H1 (cell line): ENCODE results near the gene RPS3. TPM values are rescaled to one million over a fixed set of nuclear protein-coding genes. Genes with fewer than 3 reads are reported as not detected.

Source experiments
- BACH1 ChIP-seq: IDR thresholded peaks from 2 replicates; pipeline ENCODE4 v1.6.1; 2012; ENCODE audit warnings: low read length, improper control_type of control experiment
- BRCA1 ChIP-seq: IDR thresholded peaks from 2 replicates; pipeline ENCODE4 v1.6.1; 2012; ENCODE audit warnings: low read depth, low read length, improper control_type of control experiment
- KDM5A ChIP-seq: fragments of 200-600 bp; IDR thresholded peaks from 2 replicates; pipeline ENCODE4 v1.7.1; 2012; ENCODE audit warnings: mild to moderate bottlenecking, low read length, inconsistent platforms, mixed read lengths
- RFX5 ChIP-seq: IDR thresholded peaks from 2 replicates; pipeline ENCODE4 v1.6.1; 2011; ENCODE audit warnings: low read depth, low read length, improper control_type of control experiment, borderline replicate concordance
- RNF2 ChIP-seq: fragments of 200-900, 300-1000 bp; sonication (generic); IDR thresholded peaks from 2 replicates; pipeline ENCODE4 v1.7.1; 2016; ENCODE audit warnings: borderline replicate concordance, low read depth, mild to moderate bottlenecking, antibody characterized with exemption, low read length; ENCODE audit not compliant: poor library complexity, severe bottlenecking; ENCODE audit errors: missing control alignments
- SAP30 ChIP-seq: fragments of 300-600 bp; sonication (generic); IDR thresholded peaks from 2 replicates; pipeline ENCODE4 v1.7.1; 2012; ENCODE audit warnings: low read length, moderate library complexity, mild to moderate bottlenecking, inconsistent platforms; ENCODE audit not compliant: insufficient read depth, insufficient replicate concordance
- SIN3A ChIP-seq, 2 experiments: IDR thresholded peaks in 1 of 2; conservative IDR thresholded peaks in 1 of 2; 2 replicates each; pipeline ENCODE4 v1.6.1; 2011 to 2012; ENCODE audit warnings: low read length in 2 of 2, improper control_type of control experiment in 1 of 2, low read depth in 1 of 2, mild to moderate bottlenecking in 1 of 2
- polyA plus RNA-seq, 7 experiments: library from polyadenylated mRNA; depleted of rRNA in 3 of 7; stranded (reverse) in 5 of 7; unstranded in 2 of 7; fragments of >200 nt in 5 of 7; fragments of 200-250 nt in 2 of 7; gene quantifications; 1 replicate in 5 of 7; 2 replicates in 1 of 7; 4 replicates in 1 of 7; pipeline versions ENCODE4 v1.2.1 to v1.2.3, GENCODE V29; 2011 to 2013; ENCODE audit warnings: missing spikeins in 2 of 7, mixed read lengths in 2 of 7
- total RNA-seq: library from RNA; stranded (reverse); fragmentation: NEBNext Ultra II Directional; extraction: Animal tissue kit (Norgen Biotek cat#: 25700); gene quantifications from 2 replicates; pipeline ENCODE4 v1.2.1, GENCODE V29; 2021
- TF ChIP-seq, protein P1 (sequence below), 3 experiments: IDR thresholded peaks; 1 replicate in 2 of 3; 2 replicates in 1 of 3; pipeline versions ENCODE4 v1.5.1 to v1.6.1; 2011; ENCODE audit warnings: low read length in 3 of 3, mild to moderate bottlenecking in 3 of 3, inconsistent platforms in 2 of 3, low read depth in 1 of 3, moderate library complexity in 1 of 3; ENCODE audit not compliant: insufficient read depth in 1 of 3; ENCODE audit errors: control extremely low read depth in 1 of 3
- TF ChIP-seq, protein P2 (sequence below): IDR thresholded peaks from 2 replicates; pipeline ENCODE4 v1.6.1; 2012; ENCODE audit warnings: low read length, inconsistent platforms

The RPS3 gene
- total and polyA plus RNA-seq, 2 of the 8 experiments (the other 6 are each of a cell fraction or from before 2014, with no cell fraction given) = 3,813 to 4,194 TPM

DNA sequence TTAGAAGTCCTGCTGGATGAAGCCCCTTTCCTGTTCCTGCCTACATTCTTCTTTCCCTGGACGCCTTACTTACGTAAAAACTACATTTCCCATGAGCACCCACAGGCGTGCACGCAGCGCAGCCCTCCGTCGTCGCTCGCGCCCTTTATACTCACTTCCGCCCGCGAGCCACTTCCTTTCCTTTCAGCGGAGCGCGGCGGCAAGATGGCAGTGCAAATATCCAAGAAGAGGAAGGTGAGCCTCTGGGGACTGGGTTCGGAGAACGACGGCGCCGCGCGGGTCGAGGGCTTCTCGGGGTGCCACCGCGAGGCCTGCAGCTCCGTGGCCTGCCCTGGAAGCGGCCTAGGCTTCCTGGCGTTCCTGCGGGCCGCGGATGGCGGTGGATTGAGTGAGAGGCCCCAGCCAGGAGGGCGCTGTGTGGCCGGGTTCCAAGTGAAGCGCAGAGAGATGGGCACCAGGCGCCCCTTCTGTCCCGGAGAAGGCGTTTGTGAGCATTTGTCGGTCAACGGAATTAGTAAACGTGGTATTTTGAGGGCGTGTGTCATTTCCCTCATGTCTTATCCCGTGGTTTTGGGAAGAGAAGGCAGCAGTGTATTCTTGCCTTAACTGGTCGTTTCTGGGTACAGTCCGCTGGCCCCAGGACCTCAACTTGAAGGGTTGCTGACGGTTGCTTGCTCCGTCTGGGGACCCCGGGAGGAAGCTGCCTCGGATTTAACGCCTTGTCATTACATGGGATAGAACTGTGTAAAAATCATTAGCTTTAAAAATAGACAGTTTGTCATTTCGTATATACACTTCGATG lies at the start of gene RPS3 (continued):
- no peak for TF ChIP-seq BACH1
- TF ChIP-seq RNF2 = no peak
- no peak for TF ChIP-seq KDM5A
- TF ChIP-seq, protein P1, sequence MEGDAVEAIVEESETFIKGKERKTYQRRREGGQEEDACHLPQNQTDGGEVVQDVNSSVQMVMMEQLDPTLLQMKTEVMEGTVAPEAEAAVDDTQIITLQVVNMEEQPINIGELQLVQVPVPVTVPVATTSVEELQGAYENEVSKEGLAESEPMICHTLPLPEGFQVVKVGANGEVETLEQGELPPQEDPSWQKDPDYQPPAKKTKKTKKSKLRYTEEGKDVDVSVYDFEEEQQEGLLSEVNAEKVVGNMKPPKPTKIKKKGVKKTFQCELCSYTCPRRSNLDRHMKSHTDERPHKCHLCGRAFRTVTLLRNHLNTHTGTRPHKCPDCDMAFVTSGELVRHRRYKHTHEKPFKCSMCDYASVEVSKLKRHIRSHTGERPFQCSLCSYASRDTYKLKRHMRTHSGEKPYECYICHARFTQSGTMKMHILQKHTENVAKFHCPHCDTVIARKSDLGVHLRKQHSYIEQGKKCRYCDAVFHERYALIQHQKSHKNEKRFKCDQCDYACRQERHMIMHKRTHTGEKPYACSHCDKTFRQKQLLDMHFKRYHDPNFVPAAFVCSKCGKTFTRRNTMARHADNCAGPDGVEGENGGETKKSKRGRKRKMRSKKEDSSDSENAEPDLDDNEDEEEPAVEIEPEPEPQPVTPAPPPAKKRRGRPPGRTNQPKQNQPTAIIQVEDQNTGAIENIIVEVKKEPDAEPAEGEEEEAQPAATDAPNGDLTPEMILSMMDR (IDR thresholded peaks at IDR 0.05; ENCODE audit: control extremely low read depth in 1 of 3, insufficient read depth in 1 of 3, low read depth in 1 of 3, low read length in 3 of 3) = no peak
- TF ChIP-seq, protein P2, sequence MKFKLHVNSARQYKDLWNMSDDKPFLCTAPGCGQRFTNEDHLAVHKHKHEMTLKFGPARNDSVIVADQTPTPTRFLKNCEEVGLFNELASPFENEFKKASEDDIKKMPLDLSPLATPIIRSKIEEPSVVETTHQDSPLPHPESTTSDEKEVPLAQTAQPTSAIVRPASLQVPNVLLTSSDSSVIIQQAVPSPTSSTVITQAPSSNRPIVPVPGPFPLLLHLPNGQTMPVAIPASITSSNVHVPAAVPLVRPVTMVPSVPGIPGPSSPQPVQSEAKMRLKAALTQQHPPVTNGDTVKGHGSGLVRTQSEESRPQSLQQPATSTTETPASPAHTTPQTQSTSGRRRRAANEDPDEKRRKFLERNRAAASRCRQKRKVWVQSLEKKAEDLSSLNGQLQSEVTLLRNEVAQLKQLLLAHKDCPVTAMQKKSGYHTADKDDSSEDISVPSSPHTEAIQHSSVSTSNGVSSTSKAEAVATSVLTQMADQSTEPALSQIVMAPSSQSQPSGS = peak; percentile 17; the same call in 1 of the 2 replicates
- peak in 1 of 2 experiments; percentile 89; a peak in 2 of 4 replicates for TF ChIP-seq SIN3A (conservative IDR thresholded peaks at IDR 0.05 in 1 of 2, IDR thresholded peaks at IDR 0.05 in 1 of 2; ENCODE audit: low read depth in 1 of 2, low read length in 2 of 2)
- TF ChIP-seq BRCA1 = no peak
- TF ChIP-seq RFX5 = no peak
- peak; percentile 60 for TF ChIP-seq SAP30
